Putamen (tissue), 1 donor: Measurements from ENCODE around the gene COL4A2.
"Not testable (repeated sequence)": the region's sequence is repeated elsewhere in the genome, so short reads cannot be mapped to it uniquely, and the experiment has no call there.

Experiments used
- DNase-seq: peaks from one replicate; pipeline ENCODE4 v3.0.0-alpha.2; 2016; ENCODE audit warnings: low spot score

Gene COL4A2

GRCh38 chr13:110475550-110476219 is 168.6 kb downstream of the COL4A2 start:
- no peak for DNase-seq

GRCh38 chr13:110476220-110476617 is 169.1 kb downstream of the COL4A2 start:
- DNase-seq = peak; percentile 41

- no peak for DNase-seq
Observed at GRCh38 chr13:110477706-110478245, 170.7 kb downstream of the COL4A2 start.

GRCh38 chr13:110478405-110479214 is 171.5 kb downstream of the COL4A2 start:
- DNase-seq = no peak

DNA sequence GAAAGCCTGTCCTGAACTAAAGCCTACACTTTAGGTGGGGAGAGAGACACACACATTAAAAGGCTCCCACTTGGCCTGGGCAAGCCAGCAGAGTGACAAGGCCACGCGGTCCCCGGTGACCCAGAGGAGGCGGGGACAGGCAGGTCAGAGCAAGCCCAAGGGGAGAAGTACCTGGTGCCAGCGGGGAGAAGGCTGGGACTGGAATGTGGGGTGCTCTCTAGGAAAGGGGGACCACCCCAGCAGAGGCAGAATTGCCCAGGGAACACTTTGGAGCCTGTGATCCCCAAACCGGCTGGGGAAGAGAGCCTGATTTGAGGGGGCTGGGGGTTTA is 172.1 kb downstream of the COL4A2 start:
- no peak for DNase-seq

- DNase-seq = no peak
Observed at GRCh38 chr13:110479648-110480047, 172.6 kb downstream of the COL4A2 start.

- no peak for DNase-seq
Observed at GRCh38 chr13:110480161-110480560, 173.1 kb downstream of the COL4A2 start.

- no peak for DNase-seq
Observed at GRCh38 chr13:110483386-110483968, 176.4 kb downstream of the COL4A2 start.

GRCh38 chr13:110484290-110485048 is 177.4 kb downstream of the COL4A2 start:
- DNase-seq = no peak

DNA sequence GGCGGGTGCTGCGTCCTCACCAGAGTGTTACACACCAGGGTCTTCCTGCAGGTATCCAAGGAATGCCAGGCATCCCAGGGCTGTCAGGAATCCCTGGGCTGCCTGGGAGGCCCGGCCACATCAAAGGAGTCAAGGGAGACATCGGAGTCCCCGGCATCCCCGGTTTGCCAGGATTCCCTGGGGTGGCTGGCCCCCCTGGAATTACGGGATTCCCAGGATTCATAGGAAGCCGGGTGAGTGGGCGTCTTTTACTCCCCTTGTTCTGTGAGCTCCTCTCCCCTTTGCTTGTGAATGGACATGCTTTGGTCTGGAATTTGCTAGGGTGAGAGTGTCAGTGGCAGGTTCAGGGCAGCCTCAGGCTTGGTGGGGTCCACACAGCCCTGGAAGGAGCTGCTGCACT is 178.5 kb downstream of the COL4A2 start:
- no peak for DNase-seq

DNA sequence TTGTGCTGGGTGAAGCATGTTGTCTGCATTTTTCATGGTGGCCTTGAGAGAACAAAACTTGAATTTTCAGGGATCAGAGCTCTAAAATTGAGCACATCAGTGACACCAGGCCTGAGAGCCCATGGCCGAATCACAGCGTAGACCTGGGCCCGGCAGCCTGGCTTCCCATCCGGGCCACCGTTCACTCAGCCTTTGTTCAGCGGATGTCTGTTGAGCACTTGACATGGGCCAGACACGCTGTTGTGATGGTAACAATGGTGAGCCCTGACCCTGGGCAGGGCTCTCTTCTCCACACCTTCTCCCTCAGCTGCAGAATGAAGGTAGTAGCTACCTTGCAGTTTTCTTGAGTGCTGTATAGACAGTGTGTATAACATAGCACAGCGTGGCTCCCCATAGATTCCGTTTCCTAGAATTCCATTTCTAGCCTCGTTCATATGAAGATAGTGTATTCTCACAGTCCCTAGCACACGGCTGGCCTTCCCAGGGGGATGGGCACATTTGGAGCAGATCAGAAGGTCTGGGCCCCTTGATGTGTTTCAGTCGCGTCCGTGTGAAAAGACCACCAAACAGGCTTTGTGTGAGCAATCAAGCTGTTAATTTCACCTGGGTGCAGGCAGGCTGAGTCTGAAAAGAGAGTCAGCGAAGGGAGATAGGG is 179.1 kb downstream of the COL4A2 start:
- no peak for DNase-seq

- not testable (repeated sequence) for DNase-seq
Observed at GRCh38 chr13:110486880-110487279, 179.8 kb downstream of the COL4A2 start.

DNA sequence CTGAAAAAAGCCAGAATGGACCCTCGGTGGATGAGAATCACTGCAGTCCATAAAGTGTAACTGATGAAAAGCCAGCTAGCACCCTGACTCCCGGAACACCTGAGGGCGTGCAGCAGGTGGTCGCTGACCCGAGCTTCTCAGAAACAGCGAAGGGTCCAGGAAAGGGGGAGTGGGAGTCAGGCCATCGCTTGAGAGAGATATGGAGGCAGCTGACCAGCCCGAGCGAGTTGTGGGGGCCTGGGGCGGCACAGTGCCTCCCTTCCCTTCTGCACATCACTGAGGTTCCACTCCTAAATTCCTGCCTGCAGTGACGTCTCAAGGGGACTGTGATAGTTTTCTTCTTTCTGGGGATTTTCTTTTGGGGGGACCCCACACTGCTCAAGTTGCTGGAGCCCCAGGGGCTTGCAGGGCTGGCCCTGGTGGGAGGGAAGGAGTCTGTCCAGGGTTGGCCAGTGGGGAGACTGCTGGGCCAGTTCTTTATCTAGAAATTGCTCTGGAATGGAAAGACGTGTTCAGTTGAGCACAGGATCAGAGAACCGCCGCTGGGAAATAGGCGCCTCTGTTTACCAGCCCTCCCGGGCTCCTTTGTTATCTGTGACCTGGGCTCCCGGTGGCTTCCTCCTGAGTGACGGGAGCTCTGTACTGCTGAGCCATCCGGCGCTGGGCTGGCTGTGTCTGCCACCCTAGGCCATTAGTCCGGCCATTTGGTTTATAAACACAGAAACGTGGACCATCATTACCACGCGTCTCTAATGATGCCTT is 183.1 kb downstream of the COL4A2 start:
- no peak for DNase-seq

DNA sequence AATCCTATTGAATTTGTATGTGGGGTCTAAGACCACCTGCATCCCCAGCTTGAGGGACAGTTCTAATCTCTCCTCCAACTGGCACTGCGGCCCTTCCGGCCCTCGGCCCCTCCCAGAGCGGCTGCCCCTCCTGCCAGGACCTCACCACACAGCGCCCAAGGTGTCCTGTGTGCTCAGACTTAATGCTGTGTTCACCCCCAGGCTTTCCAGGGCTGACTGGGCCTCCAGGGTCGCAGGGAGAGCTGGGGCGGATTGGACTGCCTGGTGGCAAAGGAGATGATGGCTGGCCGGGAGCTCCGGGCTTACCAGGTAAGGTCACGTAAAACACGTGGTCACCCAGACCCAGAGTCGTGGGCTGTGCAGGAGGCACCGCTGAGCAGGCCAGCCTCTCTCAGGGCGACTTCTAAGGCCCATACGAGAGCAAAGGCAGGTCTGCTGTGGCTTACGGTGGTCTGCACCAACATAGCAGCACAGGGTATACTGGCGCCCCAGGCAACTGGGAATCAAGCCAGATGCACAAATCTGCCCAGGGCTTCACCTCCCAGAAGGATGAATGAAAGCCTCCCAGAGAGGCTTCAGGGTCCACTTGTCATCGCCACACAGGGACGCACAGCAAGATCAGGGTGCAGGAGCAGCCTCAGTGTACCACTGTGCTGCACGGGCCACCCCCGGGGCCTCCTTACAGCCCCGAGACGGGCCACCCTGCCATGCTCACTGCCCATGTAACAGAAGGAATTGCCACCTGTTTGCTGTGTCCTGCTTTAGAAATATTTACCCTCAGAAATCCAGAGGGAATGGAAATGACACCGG is 185.0 kb downstream of the COL4A2 start:
- DNase-seq = no peak

- DNase-seq = no peak
Observed at GRCh38 chr13:110492679-110493593, 185.9 kb downstream of the COL4A2 start.

GRCh38 chr13:110493613-110494012 is 186.5 kb downstream of the COL4A2 start:
- no peak for DNase-seq

- DNase-seq = no peak
Observed at GRCh38 chr13:110495376-110495775, 188.3 kb downstream of the COL4A2 start.

- DNase-seq = no peak
Observed at GRCh38 chr13:110495881-110496280, 188.8 kb downstream of the COL4A2 start.

GRCh38 chr13:110496281-110496680 is 189.2 kb downstream of the COL4A2 start:
- DNase-seq = no peak
